ENCODE measurements around the gene RCAN3. TPM values are rescaled to one million over a fixed set of nuclear protein-coding genes. Genes with fewer than 3 reads are reported as not detected.

Gene RCAN3
- total RNA-seq, 1 donor from 2014 or later, result 17.6 TPM

DNA sequence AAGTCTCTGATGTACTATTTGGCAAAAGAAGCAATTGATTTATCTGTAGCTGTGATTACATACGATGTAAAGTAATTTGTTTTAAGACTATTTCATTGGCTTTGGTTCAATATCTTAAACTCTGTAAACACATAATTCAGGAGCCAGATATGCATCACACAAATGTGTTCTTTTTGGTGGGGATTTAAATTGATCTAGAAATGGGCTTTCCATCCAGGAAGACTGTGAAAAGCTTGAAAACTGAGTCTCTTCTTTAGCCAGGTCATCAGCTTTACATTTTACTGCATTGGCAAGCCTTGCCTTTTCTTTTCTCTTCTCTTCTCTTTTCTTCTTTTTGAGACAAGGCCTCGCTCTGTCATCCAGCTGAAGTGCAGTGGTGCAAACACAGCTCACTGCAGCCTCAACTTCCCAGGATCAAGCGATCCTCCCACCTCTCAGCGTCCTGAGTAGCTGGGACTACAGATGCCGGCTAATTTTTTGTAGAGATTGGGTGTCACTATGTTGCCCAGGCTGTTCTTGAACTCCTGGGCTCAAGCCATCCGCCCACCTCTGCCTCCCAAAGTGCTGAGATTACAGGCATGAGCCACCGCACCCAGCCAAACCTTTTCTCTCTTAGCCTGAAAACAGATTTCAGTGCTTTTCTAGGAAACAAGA, 1.4 kb downstream of the RCAN3 start:
- TF ChIP-seq, protein P1, sequence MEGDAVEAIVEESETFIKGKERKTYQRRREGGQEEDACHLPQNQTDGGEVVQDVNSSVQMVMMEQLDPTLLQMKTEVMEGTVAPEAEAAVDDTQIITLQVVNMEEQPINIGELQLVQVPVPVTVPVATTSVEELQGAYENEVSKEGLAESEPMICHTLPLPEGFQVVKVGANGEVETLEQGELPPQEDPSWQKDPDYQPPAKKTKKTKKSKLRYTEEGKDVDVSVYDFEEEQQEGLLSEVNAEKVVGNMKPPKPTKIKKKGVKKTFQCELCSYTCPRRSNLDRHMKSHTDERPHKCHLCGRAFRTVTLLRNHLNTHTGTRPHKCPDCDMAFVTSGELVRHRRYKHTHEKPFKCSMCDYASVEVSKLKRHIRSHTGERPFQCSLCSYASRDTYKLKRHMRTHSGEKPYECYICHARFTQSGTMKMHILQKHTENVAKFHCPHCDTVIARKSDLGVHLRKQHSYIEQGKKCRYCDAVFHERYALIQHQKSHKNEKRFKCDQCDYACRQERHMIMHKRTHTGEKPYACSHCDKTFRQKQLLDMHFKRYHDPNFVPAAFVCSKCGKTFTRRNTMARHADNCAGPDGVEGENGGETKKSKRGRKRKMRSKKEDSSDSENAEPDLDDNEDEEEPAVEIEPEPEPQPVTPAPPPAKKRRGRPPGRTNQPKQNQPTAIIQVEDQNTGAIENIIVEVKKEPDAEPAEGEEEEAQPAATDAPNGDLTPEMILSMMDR (conservative IDR thresholded peaks at IDR 0.05; ENCODE audit: low read depth, low read length), result no peak
- DNase-seq (ENCODE audit: low read depth), result no peak
- peak overlapping the region; percentile 79 for H3K4me3 ChIP-seq (ENCODE audit: low read depth, low read length)

DNA sequence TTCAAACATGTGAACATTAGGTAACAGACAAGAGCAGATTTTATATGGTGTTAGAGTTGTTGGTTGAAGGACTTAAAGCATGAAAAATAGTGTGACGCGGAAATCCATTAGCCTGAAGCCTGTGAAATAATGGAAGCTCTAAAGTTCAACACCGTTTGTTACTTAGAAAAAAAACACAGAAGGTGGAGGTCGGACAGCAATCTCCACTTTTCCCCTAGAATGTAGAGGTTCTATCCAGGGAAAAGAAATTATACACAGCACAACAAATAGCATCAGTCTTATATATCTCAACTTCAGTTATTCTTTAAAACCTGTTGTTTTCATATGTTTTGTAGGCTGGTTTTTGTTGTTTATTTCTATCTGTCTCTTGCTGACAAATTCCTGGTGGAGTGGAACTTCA, 1.9 kb downstream of the RCAN3 start:
- TF ChIP-seq, protein P1 (conservative IDR thresholded peaks at IDR 0.05; ENCODE audit: low read depth, low read length), result no peak
- no peak overlapping the region for H3K4me3 ChIP-seq (ENCODE audit: low read depth, low read length)
- DNase-seq (ENCODE audit: low read depth), result no peak

DNA sequence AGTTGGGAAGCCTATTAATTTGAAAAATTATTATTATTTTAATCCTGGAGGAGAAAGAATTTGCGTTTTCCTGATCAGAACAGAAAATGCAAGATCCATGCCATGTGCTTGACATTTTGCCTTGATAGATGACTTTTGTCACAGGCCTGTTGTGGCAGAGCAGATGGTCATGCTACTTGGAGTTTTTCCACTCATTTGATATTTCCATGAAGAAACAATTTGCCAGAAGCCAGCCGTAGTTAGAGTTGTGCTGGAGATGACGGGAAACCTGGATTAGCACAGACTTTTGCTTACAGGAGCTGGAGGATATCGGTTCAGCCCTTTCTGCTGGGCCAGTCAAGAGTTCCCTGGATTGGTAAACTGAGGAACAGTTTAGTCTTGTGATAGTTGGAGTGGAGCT, 3.2 kb downstream of the RCAN3 start:
- no peak overlapping the region for H3K4me3 ChIP-seq (ENCODE audit: low read depth, low read length)
- DNase-seq (ENCODE audit: low read depth), result no peak
- TF ChIP-seq, protein P1 (conservative IDR thresholded peaks at IDR 0.05; ENCODE audit: low read depth, low read length), result no peak

DNA sequence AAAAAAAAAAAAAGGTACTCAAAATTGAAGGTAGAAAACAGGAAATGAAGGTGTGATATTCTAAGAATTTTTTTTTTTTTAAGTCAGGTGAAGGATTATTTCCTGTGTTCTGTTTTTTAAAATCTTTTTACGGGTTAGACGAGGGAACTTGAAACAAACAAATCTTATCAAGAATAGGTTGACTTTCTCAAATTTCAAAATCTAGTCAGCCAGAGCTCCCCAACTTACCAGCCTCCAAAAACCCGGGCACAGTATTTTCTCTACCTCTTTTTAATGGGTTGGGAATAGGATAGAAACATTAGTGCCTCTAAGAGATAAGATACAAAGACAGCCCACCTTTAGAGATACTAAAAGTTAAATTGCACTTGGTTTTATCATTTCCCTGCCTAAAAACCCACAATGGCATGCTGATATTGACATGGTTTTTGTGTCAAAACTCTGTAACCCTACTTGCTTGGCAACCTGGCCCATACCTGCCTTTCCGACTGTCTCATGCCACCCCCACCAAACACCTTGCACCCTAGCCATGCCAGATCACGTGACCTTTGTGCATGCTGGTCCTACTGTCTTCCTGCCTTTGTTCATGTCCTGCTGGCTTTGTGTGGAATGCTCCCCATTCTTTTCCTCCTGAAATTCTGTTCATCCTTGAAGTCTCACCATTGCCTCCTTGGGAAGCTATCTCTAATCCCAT, 4.2 kb downstream of the RCAN3 start:
- H3K4me3 ChIP-seq (ENCODE audit: low read depth, low read length), result no peak overlapping the region
- no peak for DNase-seq (ENCODE audit: low read depth)
- TF ChIP-seq, protein P1 (conservative IDR thresholded peaks at IDR 0.05; ENCODE audit: low read depth, low read length), result no peak

DNA sequence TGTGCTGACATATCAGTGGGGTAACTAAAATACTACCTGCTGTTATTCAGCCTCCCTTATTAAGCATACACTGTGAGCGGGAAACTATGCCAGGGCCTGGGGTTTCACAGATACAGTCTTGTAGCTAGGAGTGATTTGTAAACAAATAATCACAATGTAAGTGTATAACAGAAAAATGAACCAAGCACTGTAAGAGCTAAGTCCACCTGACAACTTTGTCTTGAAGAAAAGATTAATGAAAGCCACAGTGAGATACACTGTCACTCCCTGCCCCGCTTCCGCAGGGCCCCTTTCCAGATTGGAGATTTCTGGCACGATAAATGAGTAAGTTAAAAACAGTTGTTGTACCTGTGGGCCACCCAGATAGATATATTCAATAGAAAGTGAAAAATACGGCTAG, 4.8 kb downstream of the RCAN3 start:
- TF ChIP-seq, protein P1 (conservative IDR thresholded peaks at IDR 0.05; ENCODE audit: low read depth, low read length), result no peak
- no peak for DNase-seq (ENCODE audit: low read depth)
- H3K4me3 ChIP-seq (ENCODE audit: low read depth, low read length), result no peak overlapping the region

DNA sequence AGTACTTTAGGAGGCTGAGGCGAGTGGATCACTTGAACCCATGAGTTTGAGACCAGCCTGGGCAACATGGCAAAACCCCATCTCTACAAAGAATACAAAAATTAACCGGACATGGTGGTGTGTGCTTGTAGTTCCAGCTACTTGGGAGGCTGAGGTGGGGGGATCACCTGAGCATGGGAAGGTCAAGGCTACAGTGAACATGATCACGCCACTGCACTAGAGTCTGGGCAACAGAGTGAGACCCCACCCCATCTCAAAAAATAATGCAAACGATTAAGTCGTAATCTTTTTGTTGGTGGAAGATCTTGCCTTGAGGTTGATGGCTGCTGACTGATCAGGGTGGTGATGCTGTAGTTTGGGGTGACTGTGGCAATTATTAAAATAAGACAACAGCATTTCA, 6.3 kb downstream of the RCAN3 start:
- DNase-seq (ENCODE audit: low read depth), result no peak
- TF ChIP-seq, protein P1 (conservative IDR thresholded peaks at IDR 0.05; ENCODE audit: low read depth, low read length), result no peak

DNA sequence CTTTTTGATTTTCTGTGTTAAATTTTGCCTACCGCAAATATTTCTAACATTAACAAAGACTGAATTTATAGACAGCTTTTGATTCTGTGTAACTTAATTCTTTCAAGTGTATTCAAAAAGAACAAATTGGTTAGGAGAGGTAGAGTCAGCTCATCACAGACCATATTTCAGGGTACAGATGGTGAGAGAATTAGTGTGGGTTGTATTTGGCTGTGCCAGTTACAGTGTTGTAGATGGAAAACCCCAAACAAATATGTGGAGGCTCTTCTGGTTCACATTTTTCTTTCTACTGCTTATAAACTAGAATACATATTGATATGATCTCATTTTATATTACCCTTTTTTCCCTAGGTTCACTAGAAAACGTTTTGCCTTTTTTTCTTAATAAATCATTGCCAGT, 11.1 kb downstream of the RCAN3 start:
- no peak overlapping the region for H3K4me3 ChIP-seq (ENCODE audit: low read depth, low read length)
- DNase-seq (ENCODE audit: low read depth), result no peak
- TF ChIP-seq, protein P1 (conservative IDR thresholded peaks at IDR 0.05; ENCODE audit: low read depth, low read length), result no peak

More for the DNA sequence above, 6.3 kb downstream of the RCAN3 start:
- H3K4me3 ChIP-seq (ENCODE audit: low read depth, low read length), result no peak overlapping the region
